Fibroblast of mammary gland (primary cell): ENCODE results near the gene TRNP1.
"Not testable (repeated sequence)": the region's sequence is repeated elsewhere in the genome, so short reads cannot be mapped to it uniquely, and the experiment has no call there.

Experiments
- DNase-seq: peaks from one replicate; pipeline ENCODE4 v3.0.0-alpha.2; 2010; ENCODE audit warnings: low read depth
- H3K4me3 ChIP-seq: 2 replicates; pipeline ENCODE4 v1.5.1; 2011; ENCODE audit warnings: low read depth, mild to moderate bottlenecking, low read length, moderate library complexity; ENCODE audit not compliant: control insufficient read depth
- TF ChIP-seq, protein P1 (sequence below): conservative IDR thresholded peaks from 2 replicates; pipeline ENCODE4 v1.5.1; 2011; ENCODE audit warnings: low read depth, low read length, inconsistent platforms; ENCODE audit not compliant: control insufficient read depth, insufficient read depth

TRNP1 gene

DNA sequence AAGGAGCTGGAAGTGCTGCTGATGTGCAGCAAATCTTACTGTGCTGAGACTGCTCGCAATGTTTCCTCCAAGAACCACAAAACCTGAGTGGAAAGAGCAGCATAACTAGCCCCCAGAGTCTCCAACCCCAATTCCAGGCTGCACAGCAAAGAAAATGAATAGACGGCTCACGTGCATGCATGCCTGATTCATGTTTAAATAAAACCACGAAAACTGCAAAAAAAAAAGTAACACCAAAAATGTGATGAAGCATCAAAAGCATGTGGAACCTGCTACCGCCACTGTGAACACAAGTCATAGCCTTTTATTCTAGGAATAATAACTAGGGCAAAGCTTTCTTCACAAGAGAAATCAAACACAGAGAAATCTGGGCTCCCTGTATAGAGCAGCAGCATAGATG is 9.6 kb upstream of the TRNP1 start:
- H3K4me3 ChIP-seq: no peak overlapping the region
- DNase-seq: peak; percentile 37
- TF ChIP-seq, protein P1, sequence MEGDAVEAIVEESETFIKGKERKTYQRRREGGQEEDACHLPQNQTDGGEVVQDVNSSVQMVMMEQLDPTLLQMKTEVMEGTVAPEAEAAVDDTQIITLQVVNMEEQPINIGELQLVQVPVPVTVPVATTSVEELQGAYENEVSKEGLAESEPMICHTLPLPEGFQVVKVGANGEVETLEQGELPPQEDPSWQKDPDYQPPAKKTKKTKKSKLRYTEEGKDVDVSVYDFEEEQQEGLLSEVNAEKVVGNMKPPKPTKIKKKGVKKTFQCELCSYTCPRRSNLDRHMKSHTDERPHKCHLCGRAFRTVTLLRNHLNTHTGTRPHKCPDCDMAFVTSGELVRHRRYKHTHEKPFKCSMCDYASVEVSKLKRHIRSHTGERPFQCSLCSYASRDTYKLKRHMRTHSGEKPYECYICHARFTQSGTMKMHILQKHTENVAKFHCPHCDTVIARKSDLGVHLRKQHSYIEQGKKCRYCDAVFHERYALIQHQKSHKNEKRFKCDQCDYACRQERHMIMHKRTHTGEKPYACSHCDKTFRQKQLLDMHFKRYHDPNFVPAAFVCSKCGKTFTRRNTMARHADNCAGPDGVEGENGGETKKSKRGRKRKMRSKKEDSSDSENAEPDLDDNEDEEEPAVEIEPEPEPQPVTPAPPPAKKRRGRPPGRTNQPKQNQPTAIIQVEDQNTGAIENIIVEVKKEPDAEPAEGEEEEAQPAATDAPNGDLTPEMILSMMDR: no peak

DNA sequence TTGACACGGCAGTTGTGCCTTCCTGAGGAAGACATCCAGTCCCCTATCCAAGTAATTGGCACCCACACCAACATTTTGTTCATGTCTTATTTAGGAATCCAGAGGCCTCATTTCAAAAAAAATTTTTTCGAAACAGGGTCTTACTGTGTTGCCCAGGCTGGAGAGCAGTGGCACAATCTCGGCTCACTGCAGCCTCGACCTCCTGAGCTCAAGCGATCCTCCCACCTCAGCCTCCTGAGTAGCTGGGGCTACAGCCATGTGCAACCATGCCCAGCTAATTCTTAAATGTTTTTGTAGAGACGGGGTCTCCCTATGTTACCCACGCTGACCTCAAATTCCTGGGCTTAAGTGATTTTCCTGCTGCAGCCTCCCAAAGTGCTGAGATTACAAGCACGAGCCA is 9.2 kb upstream of the TRNP1 start:
- TF ChIP-seq, protein P1: no peak
- H3K4me3 ChIP-seq: no peak overlapping the region
- DNase-seq: no peak

DNA sequence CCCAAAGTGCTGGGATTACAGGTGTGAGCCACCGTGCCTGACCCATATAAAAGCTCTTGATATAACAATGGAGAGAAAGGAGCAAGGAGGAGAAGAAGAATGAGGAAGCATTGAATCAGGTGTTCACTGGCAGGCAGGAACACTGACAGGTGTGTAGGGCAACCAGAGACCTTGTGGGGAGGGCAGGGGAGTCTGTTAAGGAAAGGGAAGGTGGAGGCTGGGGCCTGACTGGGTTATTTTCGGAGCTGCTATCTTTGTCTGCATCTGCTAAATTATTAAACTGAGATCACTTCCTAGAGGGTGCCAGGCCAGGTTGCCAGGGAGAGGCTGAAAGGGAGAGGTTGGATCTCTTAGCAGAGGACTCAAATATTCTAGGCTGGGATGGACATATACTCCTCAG is 6.8 kb upstream of the TRNP1 start:
- H3K4me3 ChIP-seq: no peak overlapping the region
- DNase-seq: no peak
- TF ChIP-seq, protein P1: no peak

DNA sequence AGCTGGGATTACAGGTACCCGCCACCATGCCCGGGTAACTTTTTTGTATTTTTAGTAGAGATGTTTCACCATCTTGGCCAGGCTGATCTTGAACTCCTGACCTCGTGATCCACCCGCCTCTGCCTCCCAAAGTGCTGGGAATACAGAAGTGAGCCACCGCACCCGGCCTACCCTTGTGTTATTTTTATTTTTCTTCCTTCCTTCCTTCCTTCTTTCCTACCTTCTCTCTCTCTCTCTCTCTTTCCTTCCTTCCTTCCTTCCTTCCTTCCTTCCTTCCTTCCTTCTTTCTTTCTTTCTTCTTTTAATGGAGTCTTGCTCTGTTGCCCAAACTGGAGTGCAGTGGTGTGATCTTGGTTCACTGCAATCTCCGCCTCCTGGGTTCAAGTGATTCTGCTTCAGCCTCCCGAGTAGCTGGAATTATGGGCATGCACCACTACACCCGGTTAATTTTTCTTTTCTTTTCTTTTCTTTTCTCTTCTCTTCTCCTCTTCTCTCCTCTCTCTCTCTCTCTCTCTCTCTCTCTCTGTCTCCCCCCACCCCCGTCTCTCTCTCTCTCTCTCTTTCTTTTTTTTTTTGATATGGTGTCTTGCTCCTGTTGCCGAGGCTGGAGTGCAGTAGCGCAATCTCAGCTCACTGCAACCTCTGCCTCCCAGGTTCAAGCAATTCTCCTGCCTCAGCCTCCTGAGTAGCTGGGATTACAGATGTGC is 3.9 kb upstream of the TRNP1 start:
- H3K4me3 ChIP-seq, DNase-seq: not testable (repeated sequence)

DNA sequence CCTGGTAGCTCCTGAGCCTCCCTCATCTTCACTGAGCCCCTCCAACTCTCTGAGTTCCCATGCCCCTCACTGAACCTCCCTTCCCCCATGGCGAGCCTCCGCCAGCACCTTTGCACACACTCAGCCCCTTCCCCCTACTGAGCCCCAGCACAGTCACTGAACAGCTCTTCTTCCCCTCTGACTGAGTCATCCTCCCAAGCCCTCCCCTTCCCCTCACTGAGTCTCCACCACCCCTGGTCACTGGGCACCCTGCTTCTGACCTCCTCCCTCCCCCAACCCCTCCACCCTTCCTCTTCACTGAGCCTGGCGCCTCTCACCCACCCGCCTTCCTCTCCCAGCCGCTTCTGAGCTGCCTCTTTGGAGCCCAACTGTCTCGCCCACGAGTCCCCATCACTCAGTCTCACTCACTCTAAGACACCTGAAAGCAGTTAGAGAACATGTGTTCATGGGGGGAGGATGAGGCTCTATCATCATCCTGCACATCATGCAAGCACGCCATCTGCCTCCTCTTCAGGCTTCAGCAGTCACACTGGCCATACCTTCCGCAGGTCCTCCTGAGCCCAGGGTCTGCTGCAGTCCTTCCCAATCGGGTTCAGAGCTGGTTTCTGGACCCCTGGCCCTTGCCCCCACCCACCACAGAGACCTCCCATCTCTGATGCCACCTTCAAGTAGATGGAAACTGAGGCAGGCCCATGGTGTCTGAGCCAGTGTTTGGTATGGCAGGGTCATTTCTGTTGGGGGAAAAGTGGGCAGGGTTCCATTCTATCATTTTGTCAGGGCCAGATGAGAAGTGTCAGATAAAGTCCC is 2.0 kb upstream of the TRNP1 start:
- no peak overlapping the region for H3K4me3 ChIP-seq
- TF ChIP-seq, protein P1: peak; percentile 11
- peak; percentile 96 for DNase-seq

DNA sequence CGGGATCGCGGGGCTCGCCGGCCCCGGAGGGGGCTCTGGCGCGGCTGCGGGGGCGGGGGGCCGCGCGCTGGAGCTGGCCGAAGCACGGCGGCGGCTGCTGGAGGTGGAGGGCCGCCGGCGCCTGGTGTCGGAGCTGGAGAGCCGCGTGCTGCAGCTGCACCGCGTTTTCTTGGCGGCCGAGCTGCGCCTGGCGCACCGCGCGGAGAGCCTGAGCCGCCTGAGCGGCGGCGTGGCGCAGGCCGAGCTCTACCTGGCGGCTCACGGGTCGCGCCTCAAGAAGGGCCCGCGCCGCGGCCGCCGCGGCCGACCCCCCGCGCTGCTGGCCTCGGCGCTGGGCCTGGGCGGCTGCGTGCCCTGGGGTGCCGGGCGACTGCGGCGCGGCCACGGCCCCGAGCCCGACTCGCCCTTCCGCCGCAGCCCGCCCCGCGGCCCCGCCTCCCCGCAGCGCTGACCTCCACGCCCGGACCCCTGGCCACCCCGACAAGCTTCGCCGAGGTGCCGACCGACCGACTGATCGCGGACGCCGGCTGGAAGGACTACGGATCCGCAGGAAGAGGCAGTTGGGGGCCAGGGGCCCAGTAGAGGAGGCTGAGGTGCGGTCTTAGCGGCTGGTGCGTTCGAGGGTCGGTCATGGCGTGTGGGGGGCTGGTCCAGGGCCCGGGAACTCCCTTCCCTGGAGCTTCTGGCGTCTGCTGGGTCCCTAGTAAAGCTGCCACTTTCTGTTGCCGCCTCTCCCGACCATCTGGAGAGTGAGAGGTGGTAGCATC is 711 bp downstream of the TRNP1 start:
- no peak for DNase-seq
- peak overlapping the region; percentile 90 for H3K4me3 ChIP-seq
- TF ChIP-seq, protein P1: no peak
